Gastroesophageal sphincter (tissue), 4 donors: ENCODE measurements around the gene RAB19. TPM values are rescaled to one million over a fixed set of nuclear protein-coding genes. Genes with fewer than 3 reads are reported as not detected.
"Not testable (repeated sequence)": the region's sequence is repeated elsewhere in the genome, so short reads cannot be mapped to it uniquely, and the experiment has no call there.

Source experiments
- ATAC-seq: fragments of 150-250 bp; one replicate; pipeline ENCODE4 v1.9.1; 2016; ENCODE audit warnings: mild to moderate bottlenecking, moderate library complexity
- H3K27ac ChIP-seq, 4 donors: fragments of 200-600 bp; sonication (generic) in 3 of 4; 1 replicate in 3 of 4; 2 replicates in 1 of 4; pipeline ENCODE4 v1.5.1; 2016 to 2019
- H3K27me3 ChIP-seq: fragments of 200-600 bp; sonication (generic); one replicate; pipeline ENCODE4 v1.5.1; 2019
- H3K36me3 ChIP-seq, 2 donors: fragments of 200-600 bp; sonication (generic); one replicate each; pipeline ENCODE4 v1.5.1; 2019; ENCODE audit warnings: control low read depth in 1 of 2
- H3K4me1 ChIP-seq, 3 donors: fragments of 200-600 bp; sonication (generic); 1 replicate in 2 of 3; 2 replicates in 1 of 3; pipeline ENCODE4 v1.5.1; 2016 to 2019; ENCODE audit warnings: control low read depth in 2 of 3
- H3K4me3 ChIP-seq, 2 donors: fragments of 200-600 bp; sonication (generic); one replicate each; pipeline ENCODE4 v1.5.1; 2019; ENCODE audit warnings: mild to moderate bottlenecking in 1 of 2, moderate library complexity in 1 of 2
- H3K9me3 ChIP-seq, 3 donors: fragments of 200-600 bp; sonication (generic); one replicate each; pipeline ENCODE4 v1.5.1; 2017 to 2019; ENCODE audit warnings: control low read depth in 2 of 3
- EP300 ChIP-seq: sonication (generic); formaldehyde crosslinking; IDR thresholded peaks from one replicate; pipeline ENCODE4 v1.6.1; 2017; ENCODE audit warnings: antibody characterized with exemption, mild to moderate bottlenecking
- POLR2A ChIP-seq, 2 donors: fragments of 450-650 bp; IDR thresholded peaks; one replicate each; pipeline ENCODE4 v1.6.1; 2017; ENCODE audit warnings: antibody characterized with exemption in 2 of 2, mild to moderate bottlenecking in 2 of 2, moderate library complexity in 1 of 2
- POLR2AphosphoS5 ChIP-seq: sonication (generic); formaldehyde crosslinking; IDR thresholded peaks from one replicate; pipeline ENCODE4 v1.6.1; 2017; ENCODE audit warnings: antibody characterized with exemption
- WGBS, 2 donors: methylation state at CpG; one replicate each; pipeline ENCODE4 v1.1.5; 2018; ENCODE audit warnings: low coverage in 1 of 2; 5-methylcytosine and 5-hydroxymethylcytosine counted together
- total RNA-seq, 4 donors: library from RNA; depleted of rRNA; stranded (reverse); fragments of >200 nt; gene quantifications; one replicate each; pipeline ENCODE4 v1.1.0, GENCODE V29; 2016
- TF ChIP-seq, protein P1 (sequence below), 4 experiments: fragments of 200-600 bp in 2 of 4; fragments of 450-650 bp in 2 of 4; sonication (generic) in 1 of 4; IDR thresholded peaks; one replicate each; pipeline ENCODE4 v1.5.1; 2017 to 2019; ENCODE audit warnings: antibody characterized with exemption in 4 of 4, mild to moderate bottlenecking in 2 of 4, moderate library complexity in 2 of 4

The RAB19 gene
- total RNA-seq, 4 donors from 2014 or later = not detected

DNA sequence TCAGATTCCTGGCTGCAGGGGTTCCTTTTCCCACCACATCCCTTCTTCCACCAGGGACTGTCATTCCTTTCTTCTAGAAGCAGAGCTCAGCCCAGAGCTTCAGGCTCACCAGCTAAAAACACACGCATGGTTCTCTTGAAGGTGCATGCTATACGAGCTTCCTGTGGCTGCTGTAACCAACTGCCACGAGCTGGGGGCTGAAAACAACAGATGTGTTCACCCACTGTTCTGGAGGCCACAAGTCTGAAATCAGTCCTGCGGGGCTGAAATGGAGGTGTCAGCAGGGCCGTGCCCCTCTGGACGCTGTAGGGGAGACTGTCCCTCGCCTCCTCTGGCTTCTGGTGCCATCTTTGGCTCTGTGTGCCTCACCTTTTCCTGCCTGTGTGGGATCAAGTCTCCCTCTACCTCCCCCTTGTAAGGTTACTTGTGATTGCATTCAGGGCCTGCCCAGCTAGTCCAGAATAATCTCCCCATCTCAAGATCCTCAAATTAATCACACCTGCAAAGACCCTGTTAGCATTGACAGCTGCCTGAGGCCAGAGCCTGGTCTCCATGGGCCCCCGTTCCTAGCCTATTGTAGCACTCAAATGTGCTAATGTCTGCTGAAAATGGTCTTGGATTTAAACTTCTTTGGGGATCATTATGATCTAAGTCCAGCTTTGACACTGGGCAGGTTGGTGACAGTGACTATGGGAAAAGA, 13.7 kb downstream of the RAB19 start:
- WGBS, 2 donors = 44% methylated on average over 2 of the region's 8 CpGs; no CpG with 5 or more reads in 1 of the 2 donors
- Histone ChIP-seq H3K4me3 (no peak overlapping the region), H3K27ac (no peak overlapping the region), H3K27me3 (peaks cover 10% of the 10 kb centered on the region), H3K4me1 (no peaks in the 10 kb centered on the region), H3K9me3 (no peaks in the 10 kb centered on the region), H3K36me3 (no peaks in the 10 kb centered on the region)
- TF ChIP-seq POLR2A (IDR thresholded peaks at IDR 0.05) (no peak), POLR2AphosphoS5 (no peak), EP300 (no peak)
- TF ChIP-seq, protein P1, sequence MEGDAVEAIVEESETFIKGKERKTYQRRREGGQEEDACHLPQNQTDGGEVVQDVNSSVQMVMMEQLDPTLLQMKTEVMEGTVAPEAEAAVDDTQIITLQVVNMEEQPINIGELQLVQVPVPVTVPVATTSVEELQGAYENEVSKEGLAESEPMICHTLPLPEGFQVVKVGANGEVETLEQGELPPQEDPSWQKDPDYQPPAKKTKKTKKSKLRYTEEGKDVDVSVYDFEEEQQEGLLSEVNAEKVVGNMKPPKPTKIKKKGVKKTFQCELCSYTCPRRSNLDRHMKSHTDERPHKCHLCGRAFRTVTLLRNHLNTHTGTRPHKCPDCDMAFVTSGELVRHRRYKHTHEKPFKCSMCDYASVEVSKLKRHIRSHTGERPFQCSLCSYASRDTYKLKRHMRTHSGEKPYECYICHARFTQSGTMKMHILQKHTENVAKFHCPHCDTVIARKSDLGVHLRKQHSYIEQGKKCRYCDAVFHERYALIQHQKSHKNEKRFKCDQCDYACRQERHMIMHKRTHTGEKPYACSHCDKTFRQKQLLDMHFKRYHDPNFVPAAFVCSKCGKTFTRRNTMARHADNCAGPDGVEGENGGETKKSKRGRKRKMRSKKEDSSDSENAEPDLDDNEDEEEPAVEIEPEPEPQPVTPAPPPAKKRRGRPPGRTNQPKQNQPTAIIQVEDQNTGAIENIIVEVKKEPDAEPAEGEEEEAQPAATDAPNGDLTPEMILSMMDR (IDR thresholded peaks at IDR 0.05) = no peak
- ATAC-seq = no peak

DNA sequence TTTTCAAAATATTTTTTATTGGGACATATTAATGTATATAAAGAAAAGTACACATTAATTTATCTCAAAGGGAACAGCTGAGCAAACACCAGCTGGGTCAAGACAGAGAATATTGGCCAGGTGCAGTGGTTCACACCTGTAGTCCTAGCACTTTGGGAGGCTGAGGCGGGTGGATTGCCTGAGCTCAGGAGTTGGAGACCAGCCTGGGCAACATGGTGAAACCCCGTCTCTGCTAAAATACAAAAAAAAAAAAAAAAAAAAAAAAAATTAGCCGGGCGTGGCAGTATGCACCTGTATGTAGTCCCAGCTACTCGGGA, 14.3 kb downstream of the RAB19 start:
- ATAC-seq, H3K9me3 ChIP-seq, H3K27me3 ChIP-seq, H3K4me1 ChIP-seq, H3K27ac ChIP-seq, H3K4me3 ChIP-seq, H3K36me3 ChIP-seq: not testable (repeated sequence)
- WGBS, 2 donors = 76 to 90% methylated on average over 2 to 4 of the region's 5 CpGs

DNA sequence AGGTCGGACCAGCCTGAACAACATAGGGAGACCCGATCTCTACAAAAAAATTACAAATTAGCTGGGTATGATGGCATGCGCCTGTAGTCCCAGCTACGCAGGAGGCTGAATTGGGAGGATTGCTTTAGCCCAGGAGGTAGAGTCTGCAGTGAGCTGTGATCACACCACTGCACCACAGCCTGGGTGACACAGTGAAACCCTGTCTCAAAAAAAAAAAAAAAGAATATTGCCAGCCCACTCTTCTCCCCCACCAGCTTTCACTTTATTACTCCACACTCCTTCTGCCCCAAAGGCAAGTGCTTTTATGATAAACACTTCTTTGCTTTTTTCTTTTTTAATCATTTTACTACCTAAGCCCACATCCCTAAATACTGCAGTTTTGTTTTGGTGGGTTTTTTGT, 14.8 kb downstream of the RAB19 start:
- Histone ChIP-seq H3K4me3 (no peak overlapping the region), H3K36me3 (no peaks in the 10 kb centered on the region), H3K27me3 (peaks cover 4% of the 10 kb centered on the region), H3K9me3 (no peaks in the 10 kb centered on the region), H3K27ac (no peak overlapping the region), H3K4me1 (no peaks in the 10 kb centered on the region)
- WGBS, 2 donors = 85 to 90% methylated on average over 4 of the region's 4 CpGs
- TF ChIP-seq, protein P1 (IDR thresholded peaks at IDR 0.05) = no peak
- TF ChIP-seq POLR2A (IDR thresholded peaks at IDR 0.05) = no peak
- no peak for TF ChIP-seq POLR2AphosphoS5
- TF ChIP-seq EP300 = no peak
- ATAC-seq = no peak

DNA sequence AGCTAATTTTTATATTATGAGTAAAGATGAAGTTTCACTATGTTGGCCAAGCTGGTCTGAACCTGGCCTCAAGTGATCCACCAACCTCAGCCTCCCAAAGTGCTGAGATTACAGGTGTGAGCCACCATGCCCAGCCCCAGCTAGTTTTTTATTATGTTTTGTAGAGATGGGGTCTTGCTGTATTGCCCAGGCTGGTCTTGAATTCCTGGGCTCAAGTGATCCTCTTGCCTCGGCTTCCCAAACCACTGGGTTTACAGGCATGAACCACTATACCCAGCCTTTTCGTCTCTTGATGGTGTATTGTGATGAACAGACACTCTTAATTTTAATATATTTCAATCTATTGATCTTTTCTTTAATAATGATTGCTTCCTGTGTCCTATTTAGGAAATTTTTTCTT, 17.7 kb downstream of the RAB19 start:
- WGBS, 2 donors = 98 to 100% methylated on average over 2 of the region's 2 CpGs
- no peak for ATAC-seq
- Histone ChIP-seq H3K4me3 (no peak overlapping the region), H3K4me1 (no peaks in the 10 kb centered on the region), H3K9me3 (no peaks in the 10 kb centered on the region), H3K36me3 (no peaks in the 10 kb centered on the region), H3K27ac (no peak overlapping the region), H3K27me3 (no peaks in the 10 kb centered on the region)
- TF ChIP-seq POLR2A (IDR thresholded peaks at IDR 0.05) (no peak), POLR2AphosphoS5 (no peak), EP300 (no peak)
- TF ChIP-seq, protein P1 (IDR thresholded peaks at IDR 0.05) = no peak

GRCh38 chr7:140423501-140423900, 19.6 kb downstream of the RAB19 start:
- Histone ChIP-seq H3K4me1 (no peaks in the 10 kb centered on the region), H3K27ac (no peak overlapping the region), H3K9me3 (no peaks in the 10 kb centered on the region), H3K36me3 (no peaks in the 10 kb centered on the region), H3K4me3 (no peak overlapping the region), H3K27me3 (no peaks in the 10 kb centered on the region)
- no peak for ATAC-seq
- WGBS, 2 donors = 83 to 88% methylated on average over 3 of the region's 3 CpGs
- no peak for TF ChIP-seq POLR2AphosphoS5
- TF ChIP-seq POLR2A (IDR thresholded peaks at IDR 0.05) = no peak
- no peak for TF ChIP-seq EP300
- TF ChIP-seq, protein P1 (IDR thresholded peaks at IDR 0.05) = no peak
